MM.1S (cell line): ENCODE results near the gene BMPR1A.

ENCODE experiments used
- CTCF ChIP-seq: fragments of 300-600 bp; sonication (generic); IDR thresholded peaks from 2 replicates; pipeline ENCODE4 v1.5.1; 2016; ENCODE audit warnings: antibody characterized with exemption, low read length, mixed read lengths
- EZH2 ChIP-seq: fragments of 300-600 bp; sonication (generic); optimal IDR thresholded peaks from 2 replicates; pipeline ENCODE3; 2017; ENCODE audit warnings: low read depth, mild to moderate bottlenecking, antibody characterized with exemption, low read length, mixed read lengths
- EZH2phosphoT487 ChIP-seq: fragments of 300-600 bp; sonication (generic); IDR thresholded peaks from 2 replicates; pipeline ENCODE4 v1.6.1; 2018; ENCODE audit warnings: antibody characterized with exemption, low read length

GRCh38 chr10:86837663-86838062, 81.2 kb downstream of the BMPR1A start:
- TF ChIP-seq CTCF (no peak), EZH2phosphoT487 (no peak), EZH2 (no peak)
